A204.1 (cell line): ENCODE results near the gene SLC6A3.
"Not testable (repeated sequence)": the region's sequence is repeated elsewhere in the genome, so short reads cannot be mapped to it uniquely, and the experiment has no call there.

Source experiments
- FAIRE-seq: peaks from 2 replicates; lab custom pipeline; 2012; peaks lifted over from hg19 to GRCh38; lab: Jason Lieb, UNC

SLC6A3 gene

DNA sequence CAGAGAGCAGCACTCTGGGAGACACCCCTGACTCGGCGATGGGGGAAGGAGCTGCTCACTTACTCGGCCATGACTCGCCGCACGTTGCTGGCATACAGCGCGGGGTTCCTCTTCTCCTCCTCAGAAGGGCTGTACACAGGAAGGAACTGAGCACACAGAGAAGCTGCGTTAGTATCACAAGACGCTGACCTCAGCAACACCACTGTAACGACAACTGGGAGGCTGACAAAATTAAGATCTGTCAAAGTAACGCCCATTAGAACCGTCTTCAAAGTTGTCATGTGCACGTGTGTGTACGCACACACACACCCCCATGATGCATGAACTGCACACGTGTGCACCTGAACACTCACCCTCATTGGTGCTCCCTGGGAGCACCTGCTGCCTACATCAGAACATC, 32.1 kb upstream of the SLC6A3 start:
- no peak for FAIRE-seq

DNA sequence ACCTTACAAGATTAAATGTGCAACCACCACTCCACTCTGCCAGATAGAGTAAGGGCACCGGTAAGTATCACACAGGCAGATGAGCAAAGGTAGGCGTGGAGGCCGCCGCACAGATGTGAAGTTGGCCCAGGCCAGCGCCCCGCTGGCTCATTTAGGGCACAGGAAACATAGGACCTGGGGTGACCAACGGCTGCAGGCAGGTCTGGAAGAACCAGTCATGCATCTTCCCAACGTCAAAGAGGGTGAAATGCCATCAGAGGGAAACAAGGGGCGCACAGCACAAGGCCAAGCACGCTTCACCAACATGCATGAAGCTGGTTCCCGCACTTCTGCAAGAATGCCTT, 31.7 kb upstream of the SLC6A3 start:
- FAIRE-seq: no peak

DNA sequence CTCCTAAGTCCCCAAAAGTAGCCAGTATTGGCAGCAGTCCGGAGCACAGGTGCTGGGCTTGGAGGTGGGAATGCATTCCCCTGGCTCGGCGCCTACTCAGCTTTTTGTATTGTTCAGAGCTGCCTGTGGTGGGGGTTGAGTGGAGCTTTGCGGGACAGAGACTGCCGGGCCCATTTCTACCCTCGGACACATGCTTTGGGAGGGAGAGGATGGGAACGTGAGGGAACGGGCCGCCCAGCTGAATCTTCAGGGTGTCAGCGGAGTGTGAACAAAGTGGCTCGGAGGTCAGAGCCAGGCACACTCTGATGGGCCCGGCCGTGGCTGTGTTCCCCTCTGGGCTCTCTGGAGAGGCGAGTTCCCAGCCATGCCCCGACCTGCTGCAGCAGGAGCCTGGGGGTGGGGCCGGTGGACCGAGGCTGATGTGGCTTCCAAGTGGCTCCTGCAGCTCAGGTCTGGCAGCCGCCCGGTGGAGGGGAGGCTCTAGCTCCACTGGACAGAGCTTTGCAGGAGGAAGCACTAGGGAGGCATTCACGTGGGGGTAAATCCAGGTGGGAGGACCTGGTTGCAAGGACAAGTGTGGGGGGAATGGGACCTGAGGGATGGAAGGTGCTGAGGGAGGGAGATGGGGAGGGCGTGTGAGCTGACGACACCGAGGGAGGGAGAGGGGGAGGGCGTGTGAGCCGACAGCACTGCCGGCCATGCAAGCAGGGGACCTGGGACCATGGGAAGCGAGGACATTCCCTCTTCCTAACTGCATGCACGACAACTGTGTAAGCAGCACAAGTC, 31.1 kb upstream of the SLC6A3 start:
- FAIRE-seq: no peak

DNA sequence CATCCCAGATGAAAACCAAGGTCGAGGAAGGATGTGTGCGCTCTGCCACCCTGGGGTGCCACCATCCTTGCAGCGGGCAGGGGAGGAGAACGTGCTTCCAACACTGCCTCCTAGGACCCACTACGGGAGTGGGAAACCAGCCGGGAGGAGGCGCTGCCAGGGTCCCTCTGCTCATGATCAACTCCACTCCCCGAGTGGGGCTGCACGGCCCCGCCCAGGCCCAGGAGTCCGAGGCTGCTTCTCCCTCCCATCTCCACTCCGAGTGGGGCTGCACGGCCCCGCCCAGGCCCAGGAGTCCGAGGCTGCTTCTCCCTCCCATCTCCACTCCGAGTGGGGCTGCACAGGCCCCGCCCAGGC, 30.3 kb upstream of the SLC6A3 start:
- FAIRE-seq: not testable (repeated sequence)

DNA sequence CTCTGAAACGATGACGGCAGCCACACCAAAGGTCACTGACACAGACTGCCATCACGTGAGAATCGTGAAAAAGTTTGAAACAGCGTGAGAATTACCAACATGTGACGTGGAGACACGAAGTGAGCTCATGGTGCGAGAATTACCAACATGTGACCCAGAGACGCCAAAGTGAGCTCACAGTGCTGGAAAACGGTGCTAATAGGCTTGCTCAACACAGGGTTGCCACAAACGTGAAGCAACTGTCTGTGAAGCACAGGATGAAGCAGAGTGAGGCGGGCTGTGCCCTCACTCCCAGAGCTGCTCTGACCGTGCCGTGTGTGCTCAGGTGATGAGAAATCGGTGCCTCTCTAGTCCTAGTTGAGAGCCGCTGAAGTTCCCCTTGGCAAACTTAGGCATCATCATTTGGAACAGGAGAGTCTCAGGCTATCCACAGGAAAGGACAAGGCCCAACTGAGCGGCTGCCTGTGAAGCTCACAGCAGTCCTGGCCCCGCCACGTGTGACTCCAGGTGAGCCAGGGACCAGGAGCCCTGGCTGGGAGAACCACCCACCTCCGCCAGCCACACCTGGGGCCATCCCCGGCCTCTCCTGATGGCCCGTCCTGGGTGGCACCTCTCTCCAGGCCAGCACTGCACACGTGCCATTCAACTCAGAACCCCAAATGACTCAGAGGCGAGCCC, 29.8 kb upstream of the SLC6A3 start:
- FAIRE-seq: no peak

DNA sequence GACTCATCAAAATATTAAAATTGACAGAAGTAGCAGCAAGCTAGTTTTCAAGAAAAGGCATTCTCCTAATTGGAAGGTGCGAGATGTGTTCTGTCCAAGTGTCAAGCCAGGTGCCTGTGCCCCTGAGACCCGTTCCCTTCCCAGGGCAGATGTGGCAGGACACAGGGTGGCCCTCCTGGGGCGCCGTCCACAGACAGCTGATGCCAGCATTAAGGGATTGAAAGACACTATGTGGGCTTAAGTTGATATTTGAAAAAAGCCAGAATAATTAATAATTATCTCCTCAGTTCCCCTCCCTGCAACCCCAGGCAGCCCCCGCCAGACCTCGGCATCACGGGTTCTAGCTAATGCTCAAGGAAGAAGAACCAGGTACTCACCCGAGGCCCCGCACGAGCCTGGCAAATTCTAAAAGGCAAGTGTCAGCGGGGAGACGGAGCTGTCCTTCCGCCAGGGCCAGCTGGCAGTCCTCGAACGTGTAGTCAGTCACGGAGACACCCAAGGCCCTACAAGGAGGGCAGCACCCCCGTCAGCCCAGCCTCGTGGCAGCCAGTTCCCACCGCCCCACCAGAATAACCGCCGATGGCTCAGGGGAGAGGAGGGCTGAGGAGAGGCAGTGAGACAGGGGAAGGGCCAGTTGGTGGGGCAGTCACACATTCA, 29.1 kb upstream of the SLC6A3 start:
- FAIRE-seq: no peak

DNA sequence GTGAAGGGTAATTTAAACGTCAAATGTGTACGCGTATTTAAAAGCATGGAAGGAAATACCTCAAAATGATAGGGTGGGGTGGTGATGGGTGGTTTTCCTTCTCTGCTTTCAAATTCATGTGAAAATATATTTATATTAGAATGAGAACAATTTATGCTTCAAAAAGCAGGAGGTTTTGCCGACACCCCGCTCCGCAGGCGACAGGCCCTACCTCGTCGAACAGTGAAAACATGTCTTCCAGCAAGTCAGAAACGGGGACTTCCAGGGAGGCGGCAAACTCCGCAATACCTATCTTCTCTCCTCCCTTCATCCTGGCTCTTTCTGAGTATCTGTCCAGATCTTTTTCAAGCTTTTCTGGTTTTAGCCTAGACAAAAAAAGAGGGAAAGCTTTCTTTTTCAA, 28.5 kb upstream of the SLC6A3 start:
- no peak for FAIRE-seq

DNA sequence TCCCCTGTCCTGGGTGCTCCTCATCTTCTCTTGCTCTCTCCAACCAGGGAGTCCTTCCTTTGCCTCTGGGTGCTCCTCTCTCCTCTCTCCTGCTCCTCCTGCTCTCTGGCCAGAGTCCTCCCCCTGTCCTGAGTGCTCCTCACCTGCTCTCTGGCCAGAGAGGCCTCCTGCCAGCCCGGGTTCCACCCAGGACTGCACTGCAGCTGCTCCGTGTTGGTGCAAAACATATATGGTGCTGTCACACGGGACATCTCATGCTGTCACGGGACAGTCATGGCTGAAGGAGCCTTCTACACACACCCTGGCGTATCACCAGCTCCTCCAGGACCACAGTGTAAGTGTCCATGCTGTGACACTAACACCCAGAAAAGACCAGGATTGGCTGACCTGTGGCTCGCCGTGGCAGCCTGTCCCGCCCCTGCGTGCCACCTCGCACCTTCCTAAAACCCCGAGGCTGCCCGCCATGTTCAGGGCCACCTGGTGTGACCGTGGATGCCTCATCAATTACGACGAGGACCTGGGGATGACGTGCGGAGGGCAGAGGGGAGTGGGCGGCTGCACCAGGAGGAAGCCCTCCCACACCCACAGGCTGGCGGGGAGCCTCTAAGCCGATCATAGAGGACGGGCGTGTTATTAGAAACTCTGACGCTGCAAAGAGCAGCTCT, 27.9 kb upstream of the SLC6A3 start:
- FAIRE-seq: no peak

DNA sequence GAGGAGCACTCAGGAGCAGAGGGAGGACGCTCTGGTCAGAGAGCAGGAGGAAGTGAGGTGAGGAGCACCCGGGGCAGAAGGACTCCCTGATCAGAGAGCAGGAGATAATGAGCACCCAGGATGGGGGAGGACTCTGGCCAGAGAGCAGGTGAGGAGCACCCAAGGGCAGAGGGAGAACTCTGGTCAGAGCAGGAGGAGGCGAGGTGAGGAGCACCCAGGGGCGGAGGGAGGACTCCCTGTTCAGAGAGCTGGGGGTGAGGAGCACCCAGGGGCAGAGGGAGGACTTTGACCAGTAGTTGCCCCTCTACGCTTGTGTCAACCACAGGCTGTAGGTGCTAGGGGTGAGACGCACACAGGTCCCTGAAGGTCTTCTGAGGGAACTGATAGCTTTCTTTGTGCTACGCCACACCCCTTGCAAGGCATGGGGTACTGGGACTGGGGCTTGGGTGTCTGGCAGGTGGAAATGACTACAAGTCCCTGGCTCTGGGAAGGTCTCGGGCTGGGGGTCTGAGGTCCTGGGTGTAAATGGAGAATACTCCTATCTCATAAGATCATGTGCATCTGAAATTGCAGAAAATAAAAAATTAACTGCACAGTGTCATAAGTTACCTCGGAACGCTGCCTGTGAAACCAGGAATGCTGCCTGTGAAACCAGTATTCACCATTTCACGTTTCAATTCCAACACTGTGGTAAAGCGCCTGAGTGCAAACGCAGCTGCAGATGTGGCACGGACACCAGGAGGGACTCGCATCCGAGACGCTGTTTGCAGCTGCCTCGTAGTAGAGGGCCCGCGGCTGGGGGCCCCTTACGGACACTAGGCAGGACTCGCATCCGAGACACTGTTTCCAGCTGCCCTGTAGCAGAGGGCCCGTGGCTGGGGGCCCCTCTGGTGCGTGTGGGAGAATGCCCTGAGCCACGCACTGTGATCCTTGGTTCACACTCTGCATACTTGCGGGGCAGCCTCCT, 27.0 kb upstream of the SLC6A3 start:
- no peak for FAIRE-seq

DNA sequence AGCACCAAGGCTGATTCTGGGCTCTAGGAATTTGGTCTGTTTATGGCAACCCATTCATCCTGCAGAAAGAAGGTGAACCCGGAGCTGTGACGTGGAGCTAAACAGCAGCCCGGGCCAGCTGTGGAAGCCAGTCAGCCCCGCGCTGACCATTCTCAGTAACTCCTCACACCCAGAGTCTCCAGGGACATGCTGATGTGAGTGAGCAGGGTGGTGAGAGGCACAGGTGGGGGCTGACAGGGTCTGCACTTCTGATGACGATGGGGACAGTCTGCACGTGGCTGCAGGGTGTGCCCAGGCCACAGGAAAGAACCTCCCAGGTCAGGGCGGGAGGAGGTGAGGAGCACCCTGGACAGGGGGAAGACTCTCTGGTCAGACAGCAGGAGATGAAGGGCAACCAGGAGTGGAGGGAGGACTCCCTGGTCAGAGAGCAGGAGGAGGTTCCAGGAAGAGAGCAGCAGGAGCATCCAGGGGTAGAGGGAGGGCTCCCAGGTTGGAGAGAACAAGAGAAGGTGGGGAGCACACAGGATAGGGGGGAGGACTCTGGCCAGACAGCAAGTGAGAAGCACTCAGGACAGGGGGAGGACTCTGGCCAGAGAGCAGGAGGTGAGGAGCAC, 26.1 kb upstream of the SLC6A3 start:
- no peak for FAIRE-seq

DNA sequence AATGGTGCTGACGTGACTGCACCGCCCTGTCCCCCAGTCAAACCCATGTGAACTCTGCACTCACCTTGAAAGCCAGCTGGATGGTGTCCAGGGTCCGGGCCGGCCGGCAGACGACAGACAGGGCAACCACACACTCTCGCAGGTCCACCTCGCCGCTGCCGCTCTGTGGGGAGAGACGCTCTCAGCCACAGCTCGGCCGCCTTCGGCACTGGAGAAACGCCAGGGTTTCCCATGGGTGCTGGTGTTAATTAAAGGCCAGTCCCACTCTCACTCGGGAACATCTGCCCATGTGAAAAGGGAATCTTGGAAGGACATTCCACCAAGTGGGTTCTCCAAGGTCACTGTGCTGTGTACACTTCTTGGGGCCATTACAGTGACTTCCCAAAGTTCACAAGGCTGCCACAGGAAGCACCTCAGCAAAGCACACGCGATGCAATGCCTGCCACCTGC, 25.5 kb upstream of the SLC6A3 start:
- FAIRE-seq: no peak

DNA sequence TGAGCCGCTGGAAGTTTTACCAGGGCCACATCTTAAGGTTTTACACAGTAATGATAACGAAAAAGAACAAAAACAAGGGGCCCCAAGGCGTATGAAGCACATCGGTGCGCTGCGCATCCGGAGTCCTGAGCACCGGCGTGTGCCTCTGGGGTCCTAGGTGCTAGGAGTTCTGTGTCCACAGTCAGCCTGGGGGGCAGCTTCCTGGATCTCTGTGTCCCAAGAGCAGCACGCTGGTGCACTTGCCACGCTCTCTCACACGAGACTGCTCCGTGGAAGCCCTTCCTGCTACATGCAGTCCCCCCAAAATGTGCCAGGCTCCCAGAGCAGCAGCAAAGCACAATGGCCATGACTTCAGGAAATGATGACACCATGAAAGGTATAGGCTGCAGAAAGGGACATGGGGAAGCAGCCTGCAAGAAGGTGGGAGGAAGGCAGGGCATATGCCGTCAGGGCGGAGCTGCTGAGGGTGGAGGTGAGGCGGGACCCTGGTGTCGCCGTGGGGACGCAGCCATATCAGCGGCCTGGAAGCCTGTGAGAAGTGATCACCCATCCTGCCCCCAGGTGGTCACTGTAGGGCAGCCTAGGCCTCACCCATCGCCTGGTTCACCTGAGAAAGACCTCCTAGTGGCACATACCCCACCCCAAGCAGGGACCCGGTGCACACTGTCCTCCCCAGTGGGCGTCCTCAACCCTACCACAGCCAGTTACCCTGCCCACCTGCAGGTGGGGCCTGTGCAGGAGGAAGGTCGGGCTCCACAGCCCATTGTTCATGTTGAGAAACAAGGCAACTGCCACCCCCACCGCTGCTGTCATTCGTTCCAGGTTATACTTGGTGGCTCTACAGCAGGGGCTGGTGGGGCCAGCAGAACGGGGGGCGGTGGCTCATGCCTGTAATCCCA, 23.6 kb upstream of the SLC6A3 start:
- FAIRE-seq: no peak

DNA sequence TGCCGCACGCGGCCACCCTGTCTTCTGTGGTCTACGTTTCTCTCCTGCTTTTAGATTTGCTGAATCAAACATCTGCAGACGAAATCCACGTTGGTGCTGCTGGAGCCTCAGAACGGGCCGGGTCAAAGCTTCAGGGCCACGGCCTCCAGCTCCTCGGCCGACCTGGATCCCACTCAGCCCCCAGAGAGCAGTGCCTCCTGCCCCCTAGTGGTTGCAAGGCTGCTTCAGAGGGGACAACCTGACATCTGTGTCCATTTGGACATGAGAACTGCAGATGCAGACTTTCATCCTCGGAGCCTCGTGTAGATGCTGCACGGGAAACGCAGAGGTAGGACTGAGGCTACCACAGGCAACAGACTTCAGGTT, 23.0 kb upstream of the SLC6A3 start:
- no peak for FAIRE-seq

DNA sequence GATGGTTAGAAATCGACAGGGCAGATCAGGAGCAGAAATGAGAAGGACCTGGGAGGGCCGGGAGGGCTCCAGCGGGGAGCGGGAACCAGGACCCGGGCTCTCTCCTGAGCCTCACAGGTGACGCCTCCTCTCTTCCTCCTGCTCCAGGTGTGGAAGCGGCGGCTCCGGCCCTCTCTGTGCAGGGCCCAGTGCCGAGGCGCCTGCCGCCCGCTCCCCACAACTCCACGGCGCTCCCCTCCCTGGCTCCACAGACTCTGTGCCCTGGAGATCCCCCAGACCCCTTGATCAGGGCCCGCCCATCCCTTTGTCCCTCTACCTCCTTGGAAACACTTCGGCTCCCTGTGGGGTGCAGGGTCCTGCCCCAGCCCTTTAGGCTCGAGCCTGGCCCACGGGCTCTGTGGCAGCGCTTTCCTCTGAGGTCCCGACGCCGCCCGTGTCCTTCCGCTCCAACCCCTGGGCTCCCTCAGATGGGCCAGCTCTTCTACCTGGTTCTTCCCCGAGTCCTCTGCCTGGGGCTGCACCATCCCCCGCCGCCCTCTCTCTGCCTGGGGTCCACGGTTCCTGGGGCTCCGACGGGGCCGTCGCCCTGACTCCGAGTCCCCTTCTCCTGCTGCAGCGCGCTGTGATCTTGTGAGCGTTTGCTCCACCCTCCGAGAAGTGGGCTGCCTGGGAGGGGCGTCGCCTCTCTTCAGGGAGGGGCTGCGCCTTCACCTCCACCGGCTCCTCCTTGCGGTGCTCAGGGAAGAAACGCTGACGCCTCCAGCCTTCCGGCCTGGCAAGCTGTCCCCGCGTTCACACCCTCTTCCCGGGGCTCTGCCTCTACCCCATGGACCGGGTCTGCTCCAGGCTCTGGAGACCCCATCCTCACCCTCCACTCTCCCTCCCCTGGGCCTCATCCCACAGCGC, 22.4 kb upstream of the SLC6A3 start:
- FAIRE-seq: no peak

DNA sequence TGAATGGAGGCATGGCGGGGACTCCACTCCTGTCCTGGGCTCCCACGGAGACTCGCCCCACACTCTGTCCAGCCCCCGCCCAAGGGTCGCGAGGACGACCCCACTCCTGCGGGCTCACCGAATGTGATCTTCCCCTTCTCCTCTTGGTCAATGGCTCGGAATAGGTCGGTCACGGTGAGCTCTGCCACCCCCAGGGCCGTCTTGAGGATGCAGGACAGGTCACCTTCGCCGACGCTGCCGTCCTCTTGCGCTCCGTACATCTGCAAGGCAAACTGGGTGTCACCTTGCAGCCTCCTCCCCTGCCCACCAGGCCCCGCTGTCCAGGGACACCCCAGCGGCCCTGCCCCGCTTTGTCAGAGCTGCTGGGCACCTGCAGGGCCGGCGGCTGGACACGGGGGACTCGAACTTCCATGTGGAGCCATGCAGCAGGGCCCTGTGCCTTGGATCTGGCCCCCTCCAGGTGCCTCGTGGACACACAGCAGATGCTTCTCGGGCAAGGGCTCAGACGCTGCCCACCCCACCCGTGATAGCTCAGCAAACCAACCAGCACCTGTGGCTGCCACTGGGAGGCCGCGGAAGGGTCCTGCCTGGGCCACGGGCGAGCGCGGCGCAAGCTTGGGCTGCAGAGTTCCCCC, 21.5 kb upstream of the SLC6A3 start:
- no peak for FAIRE-seq

DNA sequence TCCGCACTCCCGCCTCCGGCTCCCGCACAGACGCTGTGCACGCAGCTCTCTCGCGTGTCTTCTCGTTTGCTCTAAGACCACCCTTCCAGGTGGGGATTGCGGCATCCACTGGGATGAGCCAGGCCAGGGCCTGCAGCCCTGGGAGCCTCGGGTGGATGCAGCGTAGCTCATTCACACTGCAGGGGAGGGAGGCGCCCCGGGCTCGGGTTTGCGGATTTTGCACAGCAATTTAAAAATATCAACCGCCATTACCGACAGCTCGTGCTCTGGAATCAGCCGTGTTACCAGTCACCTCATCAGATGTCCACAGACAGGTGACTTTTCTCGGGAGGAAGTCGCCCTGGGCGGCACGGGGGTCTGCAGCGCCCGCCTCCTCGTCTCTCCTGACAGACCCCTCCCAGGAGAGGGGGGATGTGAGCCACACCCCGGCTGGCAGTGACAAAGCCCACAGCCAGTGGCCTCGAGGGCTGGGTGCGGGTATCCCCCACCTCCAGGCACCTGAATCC, 20.8 kb upstream of the SLC6A3 start:
- FAIRE-seq: no peak

DNA sequence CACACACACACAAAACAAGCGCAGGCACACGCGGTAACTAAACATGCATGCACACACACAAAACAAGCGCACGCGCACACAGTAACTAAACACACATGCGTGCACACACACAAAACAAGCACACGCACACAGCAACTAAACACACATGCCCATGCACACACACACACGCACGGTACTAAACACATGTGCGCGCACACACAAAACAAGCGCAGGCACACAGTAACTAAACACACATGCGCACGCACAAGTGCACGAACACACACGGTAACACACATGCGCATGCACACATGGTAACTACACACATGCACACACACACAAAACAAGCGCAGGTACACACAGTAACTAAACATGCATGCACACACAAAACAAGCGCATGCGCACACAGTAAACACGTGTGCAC, 19.9 kb upstream of the SLC6A3 start:
- no peak for FAIRE-seq

DNA sequence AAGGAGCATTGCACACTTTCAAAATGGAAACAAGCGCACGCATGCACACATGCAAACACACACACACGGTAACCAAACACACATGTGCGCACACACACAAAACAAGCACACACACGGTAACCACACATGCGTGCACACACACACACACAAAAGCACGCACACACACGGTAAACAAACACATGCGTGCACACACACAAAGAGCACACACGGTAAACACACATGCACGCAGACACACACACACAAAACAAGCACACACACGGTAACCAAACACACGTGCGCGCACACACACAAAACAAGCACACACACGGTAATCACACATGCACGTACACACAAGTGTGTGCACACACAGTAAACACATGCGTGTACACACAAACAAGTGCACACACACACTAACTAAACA, 19.3 kb upstream of the SLC6A3 start:
- FAIRE-seq: no peak

DNA sequence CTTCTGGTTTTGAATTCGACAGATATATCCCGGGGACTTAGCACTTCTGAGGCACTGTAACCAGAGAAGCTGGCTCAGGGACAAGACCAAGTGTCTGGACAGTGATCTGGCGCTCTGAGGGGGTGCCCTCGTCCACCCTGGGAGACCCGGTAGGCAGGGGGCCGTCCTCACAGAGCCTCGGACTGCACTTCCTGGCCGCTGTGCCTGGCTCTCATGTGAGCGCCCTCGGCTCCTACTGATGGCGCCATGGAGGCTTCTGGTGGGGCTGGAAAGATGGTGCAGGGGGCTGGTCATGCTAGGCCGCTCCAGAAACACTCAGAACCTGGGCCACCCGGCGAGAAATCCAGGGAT, 18.8 kb upstream of the SLC6A3 start:
- no peak for FAIRE-seq
